PFSK-1 (cell line): ENCODE results near the gene RAD51B.

Experiments
- FOXP2 ChIP-seq: optimal IDR thresholded peaks from 2 replicates; pipeline ENCODE3; 2011; ENCODE audit warnings: borderline replicate concordance, control low read depth, inconsistent platforms; ENCODE audit not compliant: insufficient read depth; ENCODE audit errors: extremely low read length, extremely low read depth
- POLR2AphosphoS5 ChIP-seq: IDR thresholded peaks from 2 replicates; pipeline ENCODE4 v1.6.1; 2012; ENCODE audit warnings: low read depth, mild to moderate bottlenecking, control low read depth, low read length, moderate library complexity
- TAF1 ChIP-seq: IDR thresholded peaks from 2 replicates; pipeline ENCODE4 v1.6.1; 2012; ENCODE audit warnings: low read length, control low read depth, borderline replicate concordance; ENCODE audit not compliant: insufficient read depth

DNA sequence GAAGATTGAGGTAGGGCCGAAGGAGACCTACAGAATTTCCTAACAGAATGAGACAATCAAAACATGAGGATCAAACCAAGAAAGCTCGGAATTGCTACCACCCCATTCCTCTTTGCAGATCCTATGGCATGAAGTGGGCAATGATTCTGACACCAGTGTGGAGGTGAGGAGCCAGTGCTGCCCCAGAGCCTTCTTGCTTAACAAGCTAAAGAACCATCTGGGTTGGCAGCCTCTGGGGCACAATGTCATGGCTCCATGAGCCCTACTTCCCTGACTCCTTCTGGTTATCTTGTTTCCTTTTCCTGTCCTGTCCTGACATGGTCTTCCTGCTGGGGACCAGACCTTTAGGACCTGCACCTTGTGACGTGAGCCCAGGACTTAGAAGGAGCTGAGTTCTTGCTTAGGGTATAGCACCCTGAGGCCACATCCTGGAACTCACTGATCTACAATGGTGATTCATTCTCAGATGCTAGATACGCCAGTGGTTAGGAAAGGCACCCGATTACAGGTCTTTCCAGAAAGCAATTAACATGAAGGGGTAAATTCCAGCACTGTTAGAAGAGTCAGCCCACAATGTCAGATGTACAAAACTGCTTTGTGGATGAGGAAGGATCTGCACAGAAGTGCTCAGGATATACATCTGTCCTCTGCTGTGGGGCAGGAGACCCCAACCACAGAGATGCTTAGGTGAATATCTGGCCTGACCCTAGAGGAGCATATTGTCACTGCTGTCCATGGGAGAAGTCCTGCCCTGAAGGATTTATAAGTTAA is 649.0 kb downstream of the RAD51B start:
- TF ChIP-seq TAF1 (no peak), FOXP2 (no peak), POLR2AphosphoS5 (no peak)
